IPS DF 4.7 (cell line): ENCODE data around the gene MAP1LC3C.

Experiments
- DNase-seq: peaks from one replicate; pipeline ENCODE4 v3.0.0-alpha.2; 2013; ENCODE audit warnings: low spot score; ENCODE audit errors: extremely low read depth

MAP1LC3C gene

GRCh38 chr1:241999026-241999425 lies at the start of gene MAP1LC3C:
MAP1LC3C (minus strand) TSS chr1:241999098; CDS start chr1:241999008, 90 bp downstream.
- DNase-seq: no peak

GRCh38 chr1:242043165-242043564 lies 44.3 kb upstream of the MAP1LC3C start:
- no peak for DNase-seq

GRCh38 chr1:242034392-242034791 lies 35.5 kb upstream of the MAP1LC3C start:
- DNase-seq: no peak

- no peak for DNase-seq
These were observed 34.5 kb upstream of the MAP1LC3C start for GRCh38 chr1:242033447-242033846.

GRCh38 chr1:242030071-242030470 lies 31.2 kb upstream of the MAP1LC3C start:
- DNase-seq: no peak

GRCh38 chr1:242025681-242026080 lies 26.8 kb upstream of the MAP1LC3C start:
- DNase-seq: no peak

GRCh38 chr1:242023805-242024204 lies 24.9 kb upstream of the MAP1LC3C start:
- DNase-seq: no peak

GRCh38 chr1:242019018-242019417 lies 20.1 kb upstream of the MAP1LC3C start:
- DNase-seq: no peak

GRCh38 chr1:242017580-242018233 lies 18.8 kb upstream of the MAP1LC3C start:
- no peak for DNase-seq

- no peak for DNase-seq
These were observed 17.6 kb upstream of the MAP1LC3C start for GRCh38 chr1:242016479-242016878.

GRCh38 chr1:242011894-242012660 lies 13.2 kb upstream of the MAP1LC3C start:
- no peak for DNase-seq

- no peak for DNase-seq
These were observed 10.1 kb upstream of the MAP1LC3C start for GRCh38 chr1:242008826-242009495.

GRCh38 chr1:242006976-242007375 lies 8.1 kb upstream of the MAP1LC3C start:
- DNase-seq: no peak

GRCh38 chr1:242005866-242006535 lies 7.1 kb upstream of the MAP1LC3C start:
- no peak for DNase-seq

GRCh38 chr1:242004751-242005495 lies 6.0 kb upstream of the MAP1LC3C start:
- no peak for DNase-seq

- DNase-seq: no peak
These were observed 3.6 kb upstream of the MAP1LC3C start for GRCh38 chr1:242002510-242002909.

GRCh38 chr1:242002072-242002471 lies 3.2 kb upstream of the MAP1LC3C start:
- no peak for DNase-seq

- no peak for DNase-seq
These were observed 1.5 kb upstream of the MAP1LC3C start for GRCh38 chr1:242000434-242000833.

GRCh38 chr1:241998412-241998921 lies 431 bp downstream of the MAP1LC3C start:
- no peak for DNase-seq

- DNase-seq: no peak
These were observed 1.4 kb downstream of the MAP1LC3C start for GRCh38 chr1:241997401-241997998.
